Measurements from ENCODE around the gene BICD1.
A peak's percentile ranks its signal among the peaks of the same experiment; 100 is the strongest.

The BICD1 gene

DNA sequence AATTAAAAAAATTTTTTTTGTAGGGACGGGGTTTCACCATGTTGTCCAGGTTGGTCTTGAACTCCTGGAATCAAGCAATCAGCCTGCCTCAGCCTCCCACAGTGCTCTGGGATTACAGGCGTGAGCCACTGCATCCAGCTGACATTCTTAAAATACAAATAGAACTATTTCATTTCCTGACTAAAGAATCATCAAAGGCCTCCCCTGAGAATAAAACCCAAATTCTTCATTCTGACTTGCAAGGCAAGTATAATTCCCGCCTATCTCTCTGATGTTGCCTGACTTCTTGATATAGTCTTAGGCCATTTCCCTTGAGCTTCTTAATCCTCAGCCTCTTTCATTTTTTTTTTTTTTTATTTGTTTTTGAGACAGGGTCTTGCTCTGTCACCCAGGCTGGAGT is 4.4 kb upstream of the BICD1 start:
- peak; percentile 41 for DNase-seq (ENCODE audit: low spot score)

GRCh38 chr12:32104572-32105355 is 1.9 kb upstream of the BICD1 start:
- DNase-seq (ENCODE audit: low spot score), result no peak

- no peak for DNase-seq (ENCODE audit: low spot score)
Measured at GRCh38 chr12:32105986-32106516, 596 bp upstream of the BICD1 start.

- peak; percentile 67 for DNase-seq (ENCODE audit: low spot score)
Measured at GRCh38 chr12:32107359-32108267, 966 bp downstream of the BICD1 start.

- no peak for DNase-seq (ENCODE audit: low spot score)
Measured at GRCh38 chr12:32108787-32109186, 2.1 kb downstream of the BICD1 start.

DNA sequence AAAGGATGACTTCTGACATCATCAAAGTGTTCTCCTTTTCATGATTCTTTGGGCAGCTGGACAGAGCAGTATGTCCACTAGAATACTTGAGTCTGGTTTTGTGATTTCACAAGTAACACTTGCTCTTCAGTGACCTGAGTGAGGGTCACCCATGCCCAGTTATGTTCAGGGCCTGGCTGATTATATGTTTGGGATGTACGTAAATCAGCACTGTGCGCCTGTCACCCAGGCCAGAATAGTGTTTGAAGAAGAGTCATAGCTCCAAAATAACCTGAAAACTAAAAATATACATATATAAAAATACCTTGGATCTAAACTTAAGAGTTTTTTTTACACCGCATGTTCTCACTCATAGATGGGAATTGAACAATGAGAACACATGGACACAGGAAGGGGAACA is 3.8 kb downstream of the BICD1 start:
- DNase-seq (ENCODE audit: low spot score), result no peak

- no peak for DNase-seq (ENCODE audit: low spot score)
Measured at GRCh38 chr12:32110942-32111341, 4.3 kb downstream of the BICD1 start.

DNA sequence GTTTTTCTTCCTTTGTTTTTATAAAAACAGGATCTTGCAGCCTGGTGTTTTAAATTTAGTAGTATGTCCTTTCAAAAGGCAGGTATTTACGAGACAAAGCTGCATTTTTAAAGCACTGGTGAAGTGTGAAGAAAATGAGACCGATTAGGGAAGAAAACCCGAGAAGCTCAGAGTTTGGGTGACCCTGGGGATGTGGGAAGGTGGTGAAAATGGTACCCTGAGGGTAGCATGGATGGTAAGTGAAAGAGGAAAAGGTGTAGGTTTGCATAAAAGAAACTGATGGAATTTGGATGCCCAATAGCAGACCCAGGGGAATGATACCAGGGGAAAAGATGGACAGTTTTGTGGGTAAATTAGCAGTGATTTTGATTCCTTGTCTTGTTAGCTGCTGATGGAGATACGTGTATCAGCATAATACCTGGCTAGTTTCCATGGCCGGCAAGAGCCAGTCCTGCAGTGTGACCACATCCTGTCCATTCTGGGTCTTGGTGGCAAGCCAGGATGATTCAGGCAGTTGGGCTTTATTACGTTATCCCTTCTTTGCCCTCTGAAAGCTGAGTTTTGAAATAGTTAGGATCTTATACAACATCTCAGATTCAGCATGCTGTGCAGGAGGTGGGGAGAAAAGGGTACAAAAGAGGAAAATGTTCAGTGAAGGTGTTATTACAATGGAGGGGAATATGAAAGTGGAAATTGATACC is 8.9 kb downstream of the BICD1 start:
- DNase-seq (ENCODE audit: low spot score), result peak; percentile 86

DNA sequence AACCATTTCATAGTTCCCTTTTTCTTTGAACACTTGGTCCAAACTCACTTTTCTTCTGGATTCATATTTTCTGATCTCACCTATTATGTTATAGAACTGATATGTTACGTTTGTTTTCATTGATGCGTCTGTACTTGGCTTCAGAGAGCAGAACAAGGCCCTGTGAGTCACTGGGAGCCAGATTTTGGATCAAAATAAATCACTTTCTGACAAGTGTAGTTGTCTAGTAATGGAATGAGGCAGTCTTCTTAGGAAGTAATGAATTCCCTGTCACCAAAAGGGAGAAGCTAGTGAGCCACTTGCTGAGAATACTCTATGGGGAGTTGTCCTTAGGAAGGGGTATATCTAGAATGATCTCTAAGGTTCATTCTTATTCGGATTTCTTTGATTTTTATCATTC is 10.2 kb downstream of the BICD1 start:
- DNase-seq (ENCODE audit: low spot score), result peak; percentile 31

DNA sequence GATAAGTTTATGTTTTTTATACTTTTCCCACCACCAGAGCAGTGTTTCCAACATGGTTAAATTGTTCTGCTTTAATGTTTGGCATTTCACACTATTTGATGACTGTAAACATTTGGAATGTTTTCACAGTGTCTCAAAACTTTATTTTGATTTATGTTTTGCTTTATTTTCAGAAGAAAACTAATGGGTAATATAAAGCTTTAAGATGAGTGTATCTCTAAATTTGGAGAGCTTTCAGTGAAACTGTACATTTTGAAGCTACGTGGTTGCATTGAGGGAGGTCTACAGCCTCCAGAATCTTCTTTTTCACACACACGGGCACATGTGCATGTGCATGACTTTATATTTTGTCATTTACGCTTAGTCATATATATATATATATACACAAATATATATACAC is 10.7 kb downstream of the BICD1 start:
- no peak for DNase-seq (ENCODE audit: low spot score)

DNA sequence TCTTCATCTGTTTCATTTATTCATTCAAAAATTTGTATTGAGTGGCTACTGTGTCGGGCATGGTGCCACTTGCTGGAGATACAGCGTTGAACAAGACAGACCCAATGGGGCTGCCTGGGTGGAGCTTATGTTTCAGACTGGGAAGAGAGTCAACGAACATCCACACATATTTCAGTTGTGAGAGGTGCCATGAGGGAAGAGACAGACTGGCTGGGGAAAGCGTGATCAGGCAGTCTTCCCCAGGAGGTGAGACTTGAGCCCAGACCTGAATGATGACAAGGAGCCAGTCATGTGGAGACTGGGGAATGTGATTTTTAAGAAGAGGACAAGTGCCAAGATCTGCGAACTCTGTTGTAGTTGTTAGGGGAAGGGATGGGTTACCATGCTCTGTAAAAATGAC is 12.2 kb downstream of the BICD1 start:
- no peak for DNase-seq (ENCODE audit: low spot score)

GRCh38 chr12:32120419-32120818 is 13.8 kb downstream of the BICD1 start:
- DNase-seq (ENCODE audit: low spot score), result no peak

- no peak for DNase-seq (ENCODE audit: low spot score)
Measured at GRCh38 chr12:32124637-32125036, 18.0 kb downstream of the BICD1 start.

- DNase-seq (ENCODE audit: low spot score), result no peak
Measured at GRCh38 chr12:32125455-32126084, 18.9 kb downstream of the BICD1 start.

DNA sequence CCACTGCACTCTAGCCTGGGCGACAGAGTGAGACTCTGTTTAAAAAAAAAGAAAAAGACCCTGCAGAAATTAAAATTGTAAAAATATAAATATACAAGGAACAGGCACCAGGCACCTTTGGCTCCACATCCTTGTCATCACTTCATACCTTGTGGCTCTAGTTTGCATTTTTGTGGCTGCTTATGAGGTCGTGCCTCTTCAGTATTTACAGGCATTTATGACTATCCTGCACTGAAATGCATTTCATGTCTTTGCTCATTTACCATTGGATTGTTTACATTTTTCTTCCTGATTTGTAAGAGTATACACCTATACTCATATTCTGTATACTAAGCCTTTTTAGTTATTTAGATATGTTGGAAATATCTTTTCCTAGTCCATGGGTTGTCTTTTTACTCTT is 20.1 kb downstream of the BICD1 start:
- peak; percentile 36 for DNase-seq (ENCODE audit: low spot score)

DNA sequence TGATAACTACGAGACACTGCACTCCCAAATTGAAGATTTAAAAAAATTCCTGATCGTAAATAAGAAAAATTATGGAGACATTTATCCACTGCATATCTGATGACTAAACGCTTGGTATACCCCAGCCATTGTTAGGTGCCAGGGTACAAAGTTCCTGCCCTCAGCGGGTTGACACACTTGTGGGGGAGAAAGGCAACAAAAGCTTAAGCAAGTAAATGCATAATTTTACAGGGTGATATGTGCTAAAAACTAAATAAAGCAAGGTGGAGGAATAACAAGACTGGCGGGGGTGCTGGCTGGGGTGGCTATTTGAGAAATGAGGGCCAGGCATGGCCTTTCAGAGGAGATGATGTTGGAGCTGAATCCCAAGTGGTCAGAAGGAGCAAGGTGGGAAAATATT is 25.0 kb downstream of the BICD1 start:
- DNase-seq (ENCODE audit: low spot score), result no peak

- DNase-seq (ENCODE audit: low spot score), result no peak
Measured at GRCh38 chr12:32134101-32134888, 27.6 kb downstream of the BICD1 start.

GRCh38 chr12:32135967-32136366 is 29.3 kb downstream of the BICD1 start:
- DNase-seq (ENCODE audit: low spot score), result no peak

- DNase-seq (ENCODE audit: low spot score), result no peak
Measured at GRCh38 chr12:32136404-32136803, 29.8 kb downstream of the BICD1 start.

GRCh38 chr12:32139064-32139421 is 32.4 kb downstream of the BICD1 start:
- no peak for DNase-seq (ENCODE audit: low spot score)

- DNase-seq (ENCODE audit: low spot score), result no peak
Measured at GRCh38 chr12:32140877-32141276, 34.2 kb downstream of the BICD1 start.

Measured in hepatic stellate cell (primary cell).